ENCODE measurements around the gene FIBP. TPM values are rescaled to one million over a fixed set of nuclear protein-coding genes. Genes with fewer than 3 reads are reported as not detected.

Gene FIBP
- total and polyA plus RNA-seq, 2 of the 4 experiments (the other 2 are of a cell fraction), result 141 to 182 TPM

DNA sequence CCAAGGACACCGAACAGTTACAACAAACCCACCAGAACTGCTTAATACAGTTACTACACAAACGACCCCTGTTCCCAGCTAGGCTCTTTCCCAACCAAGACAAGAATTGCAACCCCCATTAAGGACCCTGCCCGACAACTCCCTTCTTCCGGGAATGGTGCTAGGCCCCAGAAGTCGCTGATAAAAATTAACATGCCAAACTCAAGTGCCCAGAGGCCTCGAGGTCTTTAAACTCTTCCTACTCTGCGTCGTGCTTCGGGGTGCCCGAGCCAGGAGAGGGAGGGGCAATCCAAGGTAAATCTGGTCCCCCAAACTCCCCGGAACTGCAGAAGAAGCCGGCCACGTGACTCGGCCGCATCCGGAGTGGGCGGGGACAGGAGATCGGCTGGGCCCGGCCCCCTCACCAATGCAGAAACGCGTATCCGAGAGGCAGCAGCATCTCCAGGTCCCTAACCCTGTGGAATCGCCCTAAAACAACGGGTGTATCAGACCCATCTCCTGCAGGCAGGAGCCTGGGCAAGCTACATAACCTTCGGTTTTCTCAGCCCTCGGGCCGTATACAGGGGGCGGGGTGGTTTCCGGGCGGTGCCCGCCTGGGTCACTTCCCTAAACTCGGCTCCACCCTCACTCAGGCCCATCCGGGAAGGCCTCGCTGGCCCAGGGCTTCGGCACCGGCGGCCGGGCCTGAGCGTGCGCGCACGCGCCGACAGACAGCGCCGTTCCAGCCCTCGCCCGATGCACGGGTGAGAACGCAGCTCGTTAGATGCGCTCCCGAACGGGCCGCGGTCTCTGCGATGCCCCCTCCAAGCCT is 31.4 kb downstream of the FIBP start:
- Histone ChIP-seq H2AK5ac (ENCODE audit: low read depth, low read length) (peak overlapping the region; percentile 81; the same call in 1 of the 2 replicates), H2AFZ (replicated peaks; ENCODE audit: low read length, poor library complexity) (peak overlapping the region; percentile 51), H3K9me3 (ENCODE audit: control insufficient read depth, insufficient read depth, low read length) (no peaks in the 10 kb centered on the region), H3K79me1 (ENCODE audit: low read depth in 1 of 2, low read length in 2 of 2) (peaks cover 25 to 70% of the 10 kb centered on the region in 2 experiments), H3K36me3 (ENCODE audit: control insufficient read depth, insufficient read depth, low read length) (peaks cover 51% of the 10 kb centered on the region), H3K23ac (ENCODE audit: low read depth, low read length) (peak overlapping the region; percentile 90), H3K4me1 (ENCODE audit: control insufficient read depth, insufficient read depth, low read length) (peaks cover 11% of the 10 kb centered on the region), H3K9me1 (ENCODE audit: insufficient read depth, low read length) (peaks cover 33% of the 10 kb centered on the region), H4K91ac (ENCODE audit: insufficient read depth, low read depth, low read length) (peak overlapping the region; percentile 80; the same call in 1 of the 2 replicates), H2BK120ac (ENCODE audit: low read depth, low read length) (no peak overlapping the region), H3K9ac (ENCODE audit: low read depth, low read length) (peak overlapping the region; percentile 77), H4K8ac (ENCODE audit: low read depth in 2 of 2, low read length in 2 of 2) (peak overlapping the region in 1 of 2 experiments; percentile 46; a peak in 1 of 4 replicates), H3K18ac (ENCODE audit: low read depth, low read length) (peak overlapping the region; percentile 19; the same call in 1 of the 2 replicates), H3K4me2 (ENCODE audit: low read depth, low read length) (peak overlapping the region; percentile 81), H2BK5ac (ENCODE audit: low read depth, low read length, poor library complexity, severe bottlenecking) (peak overlapping the region; percentile 81), H3K14ac (replicated peaks; ENCODE audit: low read depth, low read length) (peak overlapping the region; percentile 93), H3K27me3 (ENCODE audit: control insufficient read depth, insufficient read depth, low read length) (no peaks in the 10 kb centered on the region), H3K4me3 (ENCODE audit: insufficient read depth, low read depth, low read length) (peak overlapping the region; percentile 89), H2AK9ac (replicated peaks; ENCODE audit: low read depth, low read length, poor library complexity) (peak overlapping the region; percentile 100), H2BK15ac (ENCODE audit: low read depth, low read length) (no peak overlapping the region), H4K20me1 (ENCODE audit: insufficient read depth, low read length) (peaks cover 64% of the 10 kb centered on the region), H4K5ac (ENCODE audit: low read depth, low read length) (peak overlapping the region; percentile 45), H3K56ac (ENCODE audit: extremely low read depth, insufficient read depth, low read length) (peak overlapping the region; percentile 29), H3K27ac (ENCODE audit: insufficient read depth, low read length) (peak overlapping the region; percentile 93), H3K4ac (ENCODE audit: low read depth, low read length) (peak overlapping the region; percentile 89), H2BK20ac (ENCODE audit: low read depth, low read length) (no peak overlapping the region)
- TF ChIP-seq USF2 (IDR thresholded peaks at IDR 0.05; ENCODE audit: low read depth, low read length) (peak; percentile 91), MXI1 (IDR thresholded peaks at IDR 0.05; ENCODE audit: borderline replicate concordance, low read depth, low read length) (peak; percentile 87; the same call in 1 of the 2 replicates), CHD1 (IDR thresholded peaks at IDR 0.05; ENCODE audit: low read depth, low read length) (0 out of 2 replicates have a peak, but pooled peaks have one; percentile 60), NFE2L2 (IDR thresholded peaks at IDR 0.05; ENCODE audit: low read depth, low read length) (no peak), POLR2A (IDR thresholded peaks at IDR 0.05; ENCODE audit: low read depth, low read length) (no peak), MAZ (IDR thresholded peaks at IDR 0.05; ENCODE audit: borderline replicate concordance, low read depth, low read length) (0 out of 2 replicates have a peak, but pooled peaks have one; percentile 55), RAD21 (IDR thresholded peaks at IDR 0.05; ENCODE audit: low read length) (0 out of 2 replicates have a peak, but pooled peaks have one; percentile 5)
- in situ Hi-C loops (cut with MboI; ENCODE audit: low sequenced_read_pairs) (no loop called here), intact Hi-C loops (cut with micrococcal nuclease) (loop anchor here (1.0 kb wide), 1 partner anchor 31 kb away; the partner anchor contains the start of gene FIBP), dilution Hi-C loops (cut with HindIII; ENCODE audit: low sequenced_read_pairs, unreplicated experiment) (no loop called here)
- CTCF ChIA-PET, result no interaction called here
- POLR2A ChIA-PET (ENCODE audit: unreplicated experiment), result no interaction called here
- ATAC-seq (ENCODE audit: low read depth) (peak; percentile 3), DNase-seq (peak; percentile 52)
- BruUV-seq (replicated peaks), result no TSS peak
- WGBS, 2 experiments (ENCODE audit: extremely low coverage in 2 of 2, insufficient read length in 1 of 2), result 0% methylated on average over 28 of the region's 57 CpGs; no CpG with 5 or more reads in 1 of the 2 experiments
